Activated T-cell treated with anti-CD3 and anti-CD28 coated beads, Interleukin-2, amount 50 U/mL, for 72 hours (primary cell): ENCODE measurements around the gene ST8SIA5. TPM values are rescaled to one million over a fixed set of nuclear protein-coding genes. Genes with fewer than 3 reads are reported as not detected.

Source experiments
- ATAC-seq, 2 donors: fragments of 150-1000 bp; cut with Tn5 transposase; replicated peaks in 1 of 2; 2 replicates each; pipeline ENCODE4 v1.10.0; 2021; ENCODE audit warnings: moderate library complexity in 2 of 2, mild to moderate bottlenecking in 1 of 2
- DNase-seq, 2 donors: peaks; one replicate each; pipeline ENCODE4 v3.0.0; 2021 to 2022; ENCODE audit warnings: mixed read lengths in 1 of 2
- H3K27ac Mint-ChIP-seq: one replicate; pipeline ENCODE4 v1.8.0; 2022; ENCODE audit warnings: mild to moderate bottlenecking, moderate library complexity, mixed read lengths
- H3K27me3 Mint-ChIP-seq: one replicate; pipeline ENCODE4 v1.8.0; 2022; ENCODE audit warnings: low read depth, mixed read lengths
- H3K36me3 Mint-ChIP-seq, 2 donors: one replicate each; pipeline ENCODE4 v1.8.0; 2022; ENCODE audit warnings: mixed read lengths in 2 of 2, mild to moderate bottlenecking in 1 of 2; ENCODE audit not compliant: insufficient read depth in 2 of 2
- H3K4me1 Mint-ChIP-seq: one replicate; pipeline ENCODE4 v1.8.0; 2022; ENCODE audit warnings: low read depth, mixed read lengths
- H3K4me3 Mint-ChIP-seq, 2 donors: one replicate each; pipeline ENCODE4 v1.8.0; 2022; ENCODE audit warnings: mild to moderate bottlenecking in 2 of 2, mixed read lengths in 2 of 2, moderate library complexity in 2 of 2
- H3K9me3 Mint-ChIP-seq, 2 donors: one replicate each; pipeline ENCODE4 v1.8.0; 2022; ENCODE audit warnings: mixed read lengths in 2 of 2
- total RNA-seq, 2 donors: library from RNA; stranded (reverse); gene quantifications; one replicate each; pipeline ENCODE4 v1.2.3, GENCODE V29; 2022

Gene ST8SIA5
- total RNA-seq, 2 donors from 2014 or later = 0.09 TPM; not detected in 1

DNA sequence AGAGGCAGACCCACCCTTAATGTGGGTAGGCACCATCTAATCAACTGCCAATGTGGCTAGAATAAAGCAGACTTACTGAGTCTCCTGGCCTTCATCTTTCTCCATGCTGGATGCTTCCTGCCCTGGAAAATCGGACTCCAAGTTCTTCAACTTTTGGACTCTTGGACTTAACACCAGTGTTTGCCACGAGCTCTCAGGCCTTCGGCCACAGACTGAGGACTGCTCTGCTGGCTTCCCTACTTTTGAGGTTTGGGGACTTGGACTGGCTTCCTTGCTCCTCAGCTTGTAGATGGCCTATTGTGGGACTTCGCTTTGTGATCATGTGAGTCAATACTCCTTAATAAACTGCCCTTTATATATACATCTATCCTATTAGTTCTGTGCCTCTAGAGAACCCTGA, 21.9 kb downstream of the ST8SIA5 start:
- Mint-ChIP-seq H3K27me3 (peaks cover 21% of the 10 kb centered on the region), H3K4me3 (no peak overlapping the region), H3K27ac (no peak overlapping the region), H3K4me1 (no peaks in the 10 kb centered on the region), H3K36me3 (no peaks in the 10 kb centered on the region), H3K9me3 (peaks cover 0 to 8% of the 10 kb centered on the region in 2 donors)
- DNase-seq (no peak), ATAC-seq (no peak)

DNA sequence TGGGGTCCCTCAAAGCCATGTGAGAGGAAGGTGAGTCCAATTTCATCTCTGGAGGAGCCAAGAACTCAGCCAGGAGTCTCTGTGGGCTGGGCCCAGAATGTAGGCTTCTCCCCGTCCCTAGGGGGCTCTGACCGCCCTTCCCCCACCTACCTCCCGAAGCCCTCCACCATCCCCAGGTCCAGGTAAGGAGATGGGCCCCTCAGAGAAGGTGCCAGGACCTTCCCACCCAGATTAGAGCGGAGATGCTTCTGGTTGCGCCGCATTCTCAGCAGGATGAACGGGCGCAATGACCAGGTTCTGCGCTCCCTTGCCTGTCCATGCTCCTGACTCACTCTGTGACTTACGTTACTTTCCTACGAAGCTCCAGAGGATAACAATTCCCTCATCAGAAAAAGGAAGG, 23.0 kb downstream of the ST8SIA5 start:
- Mint-ChIP-seq H3K27ac (no peak overlapping the region), H3K4me3 (no peak overlapping the region), H3K4me1 (no peaks in the 10 kb centered on the region), H3K36me3 (no peaks in the 10 kb centered on the region), H3K27me3 (peaks cover 18% of the 10 kb centered on the region), H3K9me3 (peaks cover 7 to 8% of the 10 kb centered on the region in 2 donors)
- ATAC-seq (no peak), DNase-seq (no peak)

- Mint-ChIP-seq H3K27me3 (peaks cover 8% of the 10 kb centered on the region), H3K27ac (no peak overlapping the region), H3K36me3 (no peaks in the 10 kb centered on the region), H3K9me3 (peaks cover 7 to 8% of the 10 kb centered on the region in 2 donors), H3K4me1 (no peaks in the 10 kb centered on the region), H3K4me3 (no peak overlapping the region)
- no peak for ATAC-seq
- DNase-seq = no peak
Measured at GRCh38 chr18:46732801-46733200, 24.1 kb downstream of the ST8SIA5 start.

GRCh38 chr18:46732201-46732600, 24.7 kb downstream of the ST8SIA5 start:
- no peak overlapping the region for H3K4me3 Mint-ChIP-seq

GRCh38 chr18:46731316-46731715, 25.5 kb downstream of the ST8SIA5 start:
- Mint-ChIP-seq H3K27ac (no peak overlapping the region), H3K9me3 (peaks cover 7 to 8% of the 10 kb centered on the region in 2 donors), H3K27me3 (no peaks in the 10 kb centered on the region), H3K4me1 (no peaks in the 10 kb centered on the region), H3K4me3 (no peak overlapping the region), H3K36me3 (no peaks in the 10 kb centered on the region)
- ATAC-seq (no peak), DNase-seq (no peak)

More at GRCh38 chr18:46732201-46732600, 24.7 kb downstream of the ST8SIA5 start:
- DNase-seq = no peak
- no peaks in the 10 kb centered on the region for H3K4me1 Mint-ChIP-seq
- no peak overlapping the region for H3K27ac Mint-ChIP-seq
- H3K9me3 Mint-ChIP-seq = peaks cover 7 to 8% of the 10 kb centered on the region in 2 donors
- H3K27me3 Mint-ChIP-seq = peaks cover 2% of the 10 kb centered on the region
- no peaks in the 10 kb centered on the region for H3K36me3 Mint-ChIP-seq
- ATAC-seq = no peak

- Mint-ChIP-seq H3K4me1 (no peaks in the 10 kb centered on the region), H3K9me3 (peaks cover 7 to 8% of the 10 kb centered on the region in 2 donors), H3K27ac (no peak overlapping the region), H3K36me3 (no peaks in the 10 kb centered on the region), H3K4me3 (no peak overlapping the region), H3K27me3 (no peaks in the 10 kb centered on the region)
- DNase-seq = no peak
- ATAC-seq = no peak
Measured at GRCh38 chr18:46728219-46728930, 28.5 kb downstream of the ST8SIA5 start.

DNA sequence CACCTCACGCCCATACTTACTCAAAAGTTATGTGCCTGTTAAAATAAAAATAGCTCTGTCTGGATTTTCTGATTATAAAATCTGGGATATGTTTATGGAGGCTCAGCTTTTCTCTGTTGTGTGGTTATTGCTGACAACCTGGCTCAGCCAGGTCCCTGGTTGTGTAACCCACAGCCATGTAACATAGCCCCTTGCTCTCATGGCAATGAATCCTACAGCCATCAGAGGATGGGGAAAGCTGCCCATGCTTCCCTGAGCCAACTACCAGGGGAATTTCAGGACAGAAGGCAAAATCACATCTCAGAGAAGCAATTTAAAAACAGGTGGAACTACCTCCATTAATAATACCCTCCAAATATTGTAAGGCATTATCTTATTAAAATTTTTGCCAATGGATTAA, 29.7 kb downstream of the ST8SIA5 start:
- Mint-ChIP-seq H3K9me3 (peaks cover 7 to 8% of the 10 kb centered on the region in 2 donors), H3K36me3 (no peaks in the 10 kb centered on the region), H3K27me3 (no peaks in the 10 kb centered on the region), H3K27ac (no peak overlapping the region), H3K4me3 (no peak overlapping the region), H3K4me1 (no peaks in the 10 kb centered on the region)
- ATAC-seq (no peak), DNase-seq (no peak)

DNA sequence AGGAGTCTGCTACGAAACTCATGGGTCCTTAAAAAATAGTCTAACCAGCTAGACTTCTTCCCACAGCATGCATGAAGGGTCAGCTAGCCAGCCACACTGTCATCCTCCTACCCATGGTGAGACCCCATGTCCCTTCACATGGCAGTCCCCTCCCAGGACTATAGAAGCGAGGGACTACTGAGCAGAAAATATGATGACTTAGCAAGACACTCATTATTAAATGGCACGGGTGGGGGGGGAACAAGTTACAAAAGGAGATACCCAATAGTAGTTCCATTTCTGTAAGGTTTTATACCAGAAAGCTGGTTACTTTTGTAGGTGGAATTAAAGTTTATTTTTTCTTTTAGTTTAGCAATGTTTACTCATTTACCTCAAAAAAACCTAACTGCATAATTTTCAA, 31.5 kb downstream of the ST8SIA5 start:
- H3K4me1 Mint-ChIP-seq = no peaks in the 10 kb centered on the region
- ATAC-seq = no peak
- peaks cover 0 to 7% of the 10 kb centered on the region in 2 donors for H3K9me3 Mint-ChIP-seq
- H3K4me3 Mint-ChIP-seq = no peak overlapping the region
- no peak overlapping the region for H3K27ac Mint-ChIP-seq
- DNase-seq = no peak
- H3K27me3 Mint-ChIP-seq = no peaks in the 10 kb centered on the region
- no peaks in the 10 kb centered on the region for H3K36me3 Mint-ChIP-seq

- Mint-ChIP-seq H3K36me3 (no peaks in the 10 kb centered on the region), H3K4me1 (no peaks in the 10 kb centered on the region), H3K27ac (no peak overlapping the region), H3K9me3 (peaks cover 0 to under 1% of the 10 kb centered on the region in 2 donors), H3K4me3 (no peak overlapping the region), H3K27me3 (peaks cover 6% of the 10 kb centered on the region)
- no peak for DNase-seq
- no peak for ATAC-seq
Measured at GRCh38 chr18:46723856-46724415, 32.9 kb downstream of the ST8SIA5 start.

DNA sequence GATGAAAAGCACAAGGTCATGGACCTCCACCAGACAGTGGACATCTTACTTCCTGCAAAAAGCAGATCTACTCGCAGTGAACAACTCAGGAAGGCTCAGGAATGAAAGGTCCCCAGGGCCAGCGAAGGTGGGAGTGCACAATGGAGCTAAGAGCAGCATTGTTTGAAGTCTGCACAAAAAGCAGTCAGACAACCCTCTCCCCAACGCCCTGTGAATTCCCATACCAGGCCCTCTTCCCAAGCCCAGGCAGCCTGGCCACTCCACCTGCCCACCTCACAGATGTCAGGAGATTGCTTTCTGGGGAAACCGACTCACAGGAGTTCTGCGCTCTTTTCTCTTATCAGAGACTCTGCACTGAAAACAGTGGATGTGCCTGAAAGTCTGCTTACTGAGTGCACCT, 34.8 kb downstream of the ST8SIA5 start:
- no peak overlapping the region for H3K4me3 Mint-ChIP-seq
- DNase-seq (no peak), ATAC-seq (no peak)
- no peaks in the 10 kb centered on the region for H3K9me3 Mint-ChIP-seq
- peaks cover 13% of the 10 kb centered on the region for H3K27me3 Mint-ChIP-seq
- H3K27ac Mint-ChIP-seq = no peak overlapping the region
- H3K4me1 Mint-ChIP-seq = no peaks in the 10 kb centered on the region
- no peaks in the 10 kb centered on the region for H3K36me3 Mint-ChIP-seq

DNA sequence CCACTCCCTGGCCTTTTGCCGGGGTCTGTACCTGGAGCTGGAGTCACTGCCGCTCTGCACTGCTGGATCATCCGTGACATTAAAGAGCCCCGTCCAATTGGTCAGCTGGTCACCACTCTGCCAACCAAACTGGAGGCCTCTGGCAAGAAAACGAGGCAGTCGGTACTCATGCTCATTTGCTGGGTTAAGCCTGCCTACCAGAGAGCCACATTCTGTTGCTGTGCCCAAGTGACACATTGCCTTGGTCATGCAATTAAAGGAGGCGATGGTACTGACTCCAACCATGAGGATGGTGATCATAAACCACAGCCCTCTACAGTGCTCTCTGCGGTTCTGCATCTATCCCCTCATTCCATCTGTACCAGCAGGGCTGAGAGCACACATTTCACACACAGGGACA, 35.5 kb downstream of the ST8SIA5 start:
- Mint-ChIP-seq H3K27ac (no peak overlapping the region), H3K4me1 (no peaks in the 10 kb centered on the region), H3K4me3 (no peak overlapping the region), H3K36me3 (no peaks in the 10 kb centered on the region), H3K9me3 (no peaks in the 10 kb centered on the region), H3K27me3 (peaks cover 13% of the 10 kb centered on the region)
- DNase-seq = no peak
- ATAC-seq = no peak

- H3K9me3 Mint-ChIP-seq = no peaks in the 10 kb centered on the region
- ATAC-seq (no peak), DNase-seq (no peak)
- H3K4me3 Mint-ChIP-seq = no peak overlapping the region
- H3K4me1 Mint-ChIP-seq = no peaks in the 10 kb centered on the region
- H3K36me3 Mint-ChIP-seq = no peaks in the 10 kb centered on the region
- no peak overlapping the region for H3K27ac Mint-ChIP-seq
- peaks cover 13% of the 10 kb centered on the region for H3K27me3 Mint-ChIP-seq
Measured at GRCh38 chr18:46720521-46720920, 36.3 kb downstream of the ST8SIA5 start.

GRCh38 chr18:46720092-46720491, 36.8 kb downstream of the ST8SIA5 start:
- Mint-ChIP-seq H3K9me3 (no peaks in the 10 kb centered on the region), H3K4me3 (no peak overlapping the region), H3K36me3 (no peaks in the 10 kb centered on the region), H3K27me3 (peaks cover 13% of the 10 kb centered on the region), H3K4me1 (no peaks in the 10 kb centered on the region), H3K27ac (no peak overlapping the region)
- ATAC-seq = no peak
- DNase-seq = no peak

- Mint-ChIP-seq H3K4me1 (no peaks in the 10 kb centered on the region), H3K27me3 (peaks cover 13% of the 10 kb centered on the region), H3K4me3 (no peak overlapping the region), H3K36me3 (no peaks in the 10 kb centered on the region), H3K9me3 (no peaks in the 10 kb centered on the region), H3K27ac (no peak overlapping the region)
- DNase-seq (no peak), ATAC-seq (no peak)
Measured at GRCh38 chr18:46719388-46719787, 37.5 kb downstream of the ST8SIA5 start.
